ENCODE measurements around the gene TPSB2.
"Not testable (repeated sequence)": the region's sequence is repeated elsewhere in the genome, so short reads cannot be mapped to it uniquely, and the experiment has no call there.

TPSB2 gene

GRCh38 chr16:1230084-1230470, at the start of gene TPSB2:
Gene TPSB2 (minus strand): TSS chr16:1230184. CDS start chr16:1229951, 233 bp downstream.
- not testable (repeated sequence) for H3K27me3 Mint-ChIP-seq, DNase-seq, H3K9me3 Mint-ChIP-seq, H3K4me1 Mint-ChIP-seq, H3K27ac Mint-ChIP-seq, H3K4me3 Mint-ChIP-seq
- peak; percentile 3 for ATAC-seq

- peaks cover 56% of the 10 kb centered on the region for H3K27me3 Mint-ChIP-seq
- no peak overlapping the region for H3K27ac Mint-ChIP-seq
- H3K4me1 Mint-ChIP-seq: peaks cover 6% of the 10 kb centered on the region
- no peak for DNase-seq
- no peak overlapping the region for H3K4me3 Mint-ChIP-seq
- no peak for ATAC-seq
- H3K9me3 Mint-ChIP-seq: no peaks in the 10 kb centered on the region
These were observed 49.3 kb upstream of the TPSB2 start for GRCh38 chr16:1279081-1279944.

GRCh38 chr16:1278477-1278876, 48.5 kb upstream of the TPSB2 start:
- DNase-seq (no peak), ATAC-seq (no peak)
- H3K9me3 Mint-ChIP-seq: no peaks in the 10 kb centered on the region
- H3K4me3 Mint-ChIP-seq: no peak overlapping the region
- H3K27me3 Mint-ChIP-seq: peaks cover 57% of the 10 kb centered on the region
- peaks cover 5% of the 10 kb centered on the region for H3K4me1 Mint-ChIP-seq
- H3K27ac Mint-ChIP-seq: no peak overlapping the region

DNA sequence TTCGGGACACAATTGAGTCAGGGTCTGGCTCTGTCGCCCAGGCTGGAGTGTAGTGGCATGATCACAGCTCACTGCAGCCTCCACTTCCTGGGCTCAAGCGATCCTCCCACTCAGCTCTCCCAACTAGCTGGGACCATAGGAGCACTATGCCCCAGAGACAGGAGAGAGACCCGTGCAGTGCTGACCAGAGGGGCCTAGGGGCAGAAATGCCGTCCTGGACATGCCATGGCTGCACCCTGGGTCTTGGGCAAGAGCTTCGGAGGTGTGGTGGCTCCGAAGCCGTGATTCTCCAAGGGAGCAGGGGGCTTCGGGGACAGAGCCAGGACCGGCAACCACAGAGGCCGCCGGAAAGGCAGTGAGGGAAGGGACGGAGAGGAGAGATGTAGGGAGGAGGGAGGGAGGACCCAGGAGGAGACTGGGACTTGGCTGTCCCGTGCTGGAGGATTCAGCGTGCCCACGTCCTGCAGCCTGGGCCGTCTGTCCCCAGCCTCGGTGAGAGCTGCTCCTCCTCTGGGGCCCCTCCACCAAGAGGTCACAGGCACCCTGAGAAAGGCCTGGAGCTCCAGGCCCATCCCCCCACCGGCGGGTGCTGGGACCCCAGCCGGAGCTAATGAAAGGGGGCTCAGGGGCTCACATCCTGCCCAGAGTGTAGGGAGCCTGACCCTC, 47.8 kb upstream of the TPSB2 start:
- H3K27ac Mint-ChIP-seq: no peak overlapping the region
- H3K4me3 Mint-ChIP-seq: no peak overlapping the region
- H3K9me3 Mint-ChIP-seq: no peaks in the 10 kb centered on the region
- ATAC-seq: no peak
- H3K4me1 Mint-ChIP-seq: no peaks in the 10 kb centered on the region
- DNase-seq: no peak
- peaks cover 58% of the 10 kb centered on the region for H3K27me3 Mint-ChIP-seq

GRCh38 chr16:1277151-1277598, 47.2 kb upstream of the TPSB2 start:
- H3K4me1 Mint-ChIP-seq: no peaks in the 10 kb centered on the region
- no peak for DNase-seq
- H3K27me3 Mint-ChIP-seq: peaks cover 64% of the 10 kb centered on the region
- H3K9me3 Mint-ChIP-seq: no peaks in the 10 kb centered on the region
- H3K27ac Mint-ChIP-seq: no peak overlapping the region
- H3K4me3 Mint-ChIP-seq: no peak overlapping the region
- no peak for ATAC-seq

DNA sequence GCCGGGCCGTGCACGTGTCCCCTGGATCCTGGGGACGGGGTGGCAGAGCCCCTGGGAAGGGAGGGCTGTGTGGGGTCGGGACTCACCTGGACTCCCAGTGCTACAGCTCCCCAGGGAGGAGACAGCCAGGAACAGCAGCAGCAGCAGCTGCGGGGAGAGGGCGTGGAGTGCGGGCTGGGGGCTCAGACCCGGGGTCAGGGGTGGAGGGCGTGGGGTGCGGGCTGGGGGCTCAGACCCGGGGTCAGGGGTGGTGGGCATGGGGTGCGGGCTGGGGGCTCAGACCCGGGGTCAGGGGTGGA, 46.5 kb upstream of the TPSB2 start:
- ATAC-seq (peak; percentile 50), DNase-seq (no peak)
- H3K27me3 Mint-ChIP-seq: peaks cover 66% of the 10 kb centered on the region
- H3K4me3 Mint-ChIP-seq: no peak overlapping the region
- H3K27ac Mint-ChIP-seq: no peak overlapping the region
- H3K9me3 Mint-ChIP-seq: no peaks in the 10 kb centered on the region
- H3K4me1 Mint-ChIP-seq: peaks cover 1% of the 10 kb centered on the region

DNA sequence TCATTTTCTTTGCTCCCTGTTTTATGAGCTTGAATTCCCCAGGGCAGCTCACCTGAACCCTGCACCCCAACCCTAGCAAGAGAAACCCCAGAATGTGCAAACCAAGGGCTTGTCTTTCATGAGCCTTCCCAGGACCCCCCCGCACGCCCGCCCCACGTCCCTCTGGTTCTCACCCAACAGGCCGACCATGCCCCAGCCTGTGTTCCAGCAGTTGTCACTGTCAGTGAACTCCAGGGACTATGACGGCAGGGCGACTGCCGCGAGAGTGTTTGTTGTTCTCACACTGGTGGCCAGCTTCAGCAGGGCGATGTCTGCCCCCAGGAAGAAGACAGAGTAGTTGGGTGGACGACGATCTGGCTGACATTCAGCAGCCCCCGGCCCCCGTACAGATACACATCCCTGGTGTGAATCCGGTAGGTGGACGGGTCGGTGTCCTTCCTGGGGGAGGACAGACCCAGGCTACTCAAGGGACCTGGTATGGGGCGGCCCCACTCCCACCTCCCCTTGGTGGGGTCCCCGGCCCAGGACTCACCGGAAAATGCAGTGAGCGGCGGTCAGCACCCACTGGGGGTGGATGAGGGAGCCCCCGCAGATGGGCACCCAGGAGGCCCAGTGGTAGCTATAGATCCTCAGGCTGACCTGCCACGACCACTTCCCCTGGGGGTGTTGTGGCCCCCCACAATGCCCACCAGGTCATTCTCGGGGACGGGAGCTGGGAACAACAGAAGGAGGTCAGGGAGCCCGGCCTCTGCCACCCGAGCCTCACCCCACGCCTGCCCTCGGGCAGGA, 46.0 kb upstream of the TPSB2 start:
- Mint-ChIP-seq H3K27ac (no peak overlapping the region), H3K9me3 (no peaks in the 10 kb centered on the region), H3K4me1 (peaks cover 7% of the 10 kb centered on the region), H3K27me3 (peaks cover 71% of the 10 kb centered on the region), H3K4me3 (no peak overlapping the region)
- ATAC-seq (peak; percentile 34), DNase-seq (no peak)

- DNase-seq (no peak), ATAC-seq (no peak)
- Mint-ChIP-seq H3K4me3 (no peak overlapping the region), H3K4me1 (peaks cover 7% of the 10 kb centered on the region), H3K27ac (no peak overlapping the region), H3K27me3 (peaks cover 73% of the 10 kb centered on the region), H3K9me3 (no peaks in the 10 kb centered on the region)
These were observed 44.8 kb upstream of the TPSB2 start for GRCh38 chr16:1274767-1275166.

- peaks cover 64% of the 10 kb centered on the region for H3K27me3 Mint-ChIP-seq
- DNase-seq: no peak
These were observed 43.8 kb upstream of the TPSB2 start for GRCh38 chr16:1273816-1274215.

DNA sequence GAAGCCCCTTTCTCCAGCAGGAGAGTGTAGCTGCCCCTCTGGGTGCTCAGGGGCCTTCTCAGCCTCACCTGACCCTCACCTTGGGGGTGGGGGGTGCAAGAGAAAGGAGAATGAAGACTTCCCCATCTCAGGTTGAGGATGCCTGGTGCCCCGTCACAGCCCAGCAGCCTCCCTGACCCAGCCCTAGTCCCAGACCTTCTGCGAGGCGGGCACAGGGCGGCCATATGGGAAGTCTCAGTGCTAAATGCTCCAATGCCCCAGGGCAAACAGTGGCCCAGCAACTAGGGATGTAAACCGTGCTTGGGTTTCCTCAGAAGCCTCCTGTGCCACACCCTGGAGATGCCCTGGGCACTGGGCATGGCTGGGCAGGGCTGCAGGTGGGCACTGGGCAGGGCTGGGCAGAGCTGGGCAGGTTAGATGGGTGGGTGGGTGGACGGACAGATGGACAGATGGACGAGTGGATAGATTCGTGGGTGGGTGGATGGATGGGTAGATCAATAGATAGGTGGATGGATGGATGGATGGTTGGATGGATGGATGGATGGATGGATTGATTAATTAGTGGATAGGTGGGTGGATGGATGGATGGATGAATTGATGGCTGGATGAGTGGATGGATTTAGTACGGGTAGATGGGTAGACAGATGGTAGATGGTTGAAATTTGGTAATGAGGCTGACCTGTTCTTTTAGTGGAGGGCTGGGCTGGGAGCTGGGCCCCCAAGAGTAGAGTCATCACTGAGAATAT, 42.6 kb upstream of the TPSB2 start:
- Mint-ChIP-seq H3K9me3 (no peaks in the 10 kb centered on the region), H3K4me1 (peaks cover 7% of the 10 kb centered on the region), H3K4me3 (no peak overlapping the region), H3K27me3 (peaks cover 52% of the 10 kb centered on the region), H3K27ac (peak overlapping the region in 1 of 2 donors; percentile 19)
- no peak for DNase-seq
- no peak for ATAC-seq

More at GRCh38 chr16:1273816-1274215, 43.8 kb upstream of the TPSB2 start:
- no peak overlapping the region for H3K27ac Mint-ChIP-seq
- no peak for ATAC-seq
- H3K9me3 Mint-ChIP-seq: no peaks in the 10 kb centered on the region
- no peak overlapping the region for H3K4me3 Mint-ChIP-seq
- peaks cover 7% of the 10 kb centered on the region for H3K4me1 Mint-ChIP-seq

GRCh38 chr16:1271724-1272413, 41.9 kb upstream of the TPSB2 start:
- ATAC-seq, H3K9me3 Mint-ChIP-seq, H3K4me3 Mint-ChIP-seq, DNase-seq, H3K4me1 Mint-ChIP-seq: not testable (repeated sequence)
- Mint-ChIP-seq H3K27me3 (peaks cover 45% of the 10 kb centered on the region), H3K27ac (peak overlapping the region in 1 of 2 donors; percentile 19)

- Mint-ChIP-seq H3K27ac (no peak overlapping the region), H3K4me1 (peaks cover 7% of the 10 kb centered on the region)
- no peak for DNase-seq
These were observed 41.4 kb upstream of the TPSB2 start for GRCh38 chr16:1271380-1271723.

DNA sequence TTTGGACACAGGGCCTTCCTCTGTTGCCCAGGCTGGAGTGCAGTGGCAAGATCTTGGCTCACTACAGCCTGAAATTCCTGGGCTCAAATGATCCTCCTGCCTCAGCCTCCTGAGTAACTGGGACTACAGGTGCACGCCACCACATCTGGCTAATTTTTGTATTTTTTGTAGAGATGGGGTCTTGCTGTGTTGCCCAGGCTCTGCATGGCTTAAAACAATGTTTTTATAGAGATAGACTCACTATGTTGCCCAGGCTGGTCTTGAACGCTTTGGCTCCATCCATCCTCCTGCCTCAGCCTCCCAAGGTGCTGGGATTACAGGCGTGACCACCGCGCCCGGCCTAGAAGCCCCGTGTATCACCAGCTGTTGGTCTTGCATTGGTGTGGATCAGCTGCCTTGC, 39.4 kb upstream of the TPSB2 start:
- not testable (repeated sequence) for H3K4me1 Mint-ChIP-seq, H3K4me3 Mint-ChIP-seq, H3K9me3 Mint-ChIP-seq, DNase-seq, H3K27ac Mint-ChIP-seq, ATAC-seq
- peaks cover 24% of the 10 kb centered on the region for H3K27me3 Mint-ChIP-seq

More at GRCh38 chr16:1271380-1271723, 41.4 kb upstream of the TPSB2 start:
- Mint-ChIP-seq H3K4me3 (no peak overlapping the region), H3K27me3 (peaks cover 42% of the 10 kb centered on the region), H3K9me3 (no peaks in the 10 kb centered on the region)
- no peak for ATAC-seq

DNA sequence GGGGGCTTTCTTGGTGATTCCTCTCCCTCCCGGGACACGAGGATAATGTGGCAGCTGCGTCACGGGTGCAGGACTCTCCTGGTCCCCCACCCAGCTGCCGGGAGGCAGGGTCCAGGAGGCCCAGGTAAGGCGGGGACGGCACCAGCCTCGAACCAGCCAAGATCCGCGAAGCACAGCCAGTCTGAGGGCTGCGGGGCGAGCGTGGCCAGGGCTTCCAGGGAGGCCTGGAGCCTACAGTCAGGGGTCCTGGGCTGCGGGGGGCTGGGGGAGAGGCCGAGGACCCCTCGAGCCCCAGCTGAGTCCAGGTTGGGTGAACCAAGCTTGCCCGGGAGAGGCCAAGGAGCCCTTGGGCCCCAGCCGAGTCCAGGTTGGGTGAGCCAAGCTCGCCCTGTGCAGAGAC, 35.8 kb upstream of the TPSB2 start:
- H3K27ac Mint-ChIP-seq: no peak overlapping the region
- H3K4me3 Mint-ChIP-seq: no peak overlapping the region
- H3K9me3 Mint-ChIP-seq: peaks cover 9 to 11% of the 10 kb centered on the region in 2 donors
- H3K27me3 Mint-ChIP-seq: peaks cover 21% of the 10 kb centered on the region
- DNase-seq (no peak), ATAC-seq (no peak)
- peaks cover under 1% of the 10 kb centered on the region for H3K4me1 Mint-ChIP-seq
